Measurements from ENCODE around the gene FBXL5.

DNA sequence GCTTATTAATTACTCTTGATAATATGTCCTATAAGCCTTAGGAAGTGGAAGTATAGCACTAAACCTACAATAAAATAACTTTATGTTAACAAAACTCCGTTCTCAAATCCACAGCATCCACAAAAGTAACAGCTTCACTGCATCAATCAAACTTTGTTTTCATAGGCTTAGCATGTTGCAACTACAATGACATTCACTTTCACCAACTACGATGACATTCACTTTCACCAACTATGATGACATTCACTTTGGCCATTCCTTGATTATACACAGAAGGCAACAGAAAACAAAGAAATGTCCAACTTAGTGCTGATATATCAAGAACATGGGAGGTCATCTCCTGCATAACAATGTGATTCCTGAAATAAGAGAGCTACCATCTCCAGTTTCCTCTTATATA lies 44.3 kb downstream of the FBXL5 start:
- TF ChIP-seq, protein P1, sequence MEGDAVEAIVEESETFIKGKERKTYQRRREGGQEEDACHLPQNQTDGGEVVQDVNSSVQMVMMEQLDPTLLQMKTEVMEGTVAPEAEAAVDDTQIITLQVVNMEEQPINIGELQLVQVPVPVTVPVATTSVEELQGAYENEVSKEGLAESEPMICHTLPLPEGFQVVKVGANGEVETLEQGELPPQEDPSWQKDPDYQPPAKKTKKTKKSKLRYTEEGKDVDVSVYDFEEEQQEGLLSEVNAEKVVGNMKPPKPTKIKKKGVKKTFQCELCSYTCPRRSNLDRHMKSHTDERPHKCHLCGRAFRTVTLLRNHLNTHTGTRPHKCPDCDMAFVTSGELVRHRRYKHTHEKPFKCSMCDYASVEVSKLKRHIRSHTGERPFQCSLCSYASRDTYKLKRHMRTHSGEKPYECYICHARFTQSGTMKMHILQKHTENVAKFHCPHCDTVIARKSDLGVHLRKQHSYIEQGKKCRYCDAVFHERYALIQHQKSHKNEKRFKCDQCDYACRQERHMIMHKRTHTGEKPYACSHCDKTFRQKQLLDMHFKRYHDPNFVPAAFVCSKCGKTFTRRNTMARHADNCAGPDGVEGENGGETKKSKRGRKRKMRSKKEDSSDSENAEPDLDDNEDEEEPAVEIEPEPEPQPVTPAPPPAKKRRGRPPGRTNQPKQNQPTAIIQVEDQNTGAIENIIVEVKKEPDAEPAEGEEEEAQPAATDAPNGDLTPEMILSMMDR (conservative IDR thresholded peaks at IDR 0.05) = no peak
- TF ChIP-seq ZFX (IDR thresholded peaks at IDR 0.05) = no peak

Data from C4-2B (cell line).